GM18858 (cell line): ENCODE results near the gene CCNDBP1.
"Not testable (repeated sequence)": the region's sequence is repeated elsewhere in the genome, so short reads cannot be mapped to it uniquely, and the experiment has no call there.

Experiments
- ATAC-seq: cut with Tn5 transposase; IDR thresholded peaks from one replicate; pipeline ENCODE4 v1.9.1; 2021; ENCODE audit not compliant: unreplicated experiment

Gene CCNDBP1

GRCh38 chr15:43190178-43190577 lies 5.0 kb downstream of the CCNDBP1 start:
- ATAC-seq: no peak

DNA sequence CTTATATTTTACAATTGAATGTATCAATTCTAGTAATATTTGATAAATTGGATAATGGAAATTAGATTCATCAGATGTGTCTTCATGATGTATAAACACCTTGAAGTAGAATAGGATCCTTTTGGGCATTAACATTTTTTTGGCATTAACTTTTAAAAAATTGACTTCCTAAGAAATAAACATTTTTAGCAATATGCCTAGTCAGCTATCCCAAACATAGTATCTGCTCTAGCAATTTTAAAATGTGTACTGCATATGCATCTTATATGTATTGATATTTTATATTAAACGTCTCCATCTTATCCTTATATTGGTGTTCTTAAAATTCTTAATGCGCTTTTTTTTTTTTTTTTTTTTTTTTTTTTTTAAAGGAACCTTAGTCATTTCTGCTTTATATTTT lies 8.5 kb downstream of the CCNDBP1 start:
- ATAC-seq: no peak

GRCh38 chr15:43194795-43195194 lies 9.6 kb downstream of the CCNDBP1 start:
- no peak for ATAC-seq

DNA sequence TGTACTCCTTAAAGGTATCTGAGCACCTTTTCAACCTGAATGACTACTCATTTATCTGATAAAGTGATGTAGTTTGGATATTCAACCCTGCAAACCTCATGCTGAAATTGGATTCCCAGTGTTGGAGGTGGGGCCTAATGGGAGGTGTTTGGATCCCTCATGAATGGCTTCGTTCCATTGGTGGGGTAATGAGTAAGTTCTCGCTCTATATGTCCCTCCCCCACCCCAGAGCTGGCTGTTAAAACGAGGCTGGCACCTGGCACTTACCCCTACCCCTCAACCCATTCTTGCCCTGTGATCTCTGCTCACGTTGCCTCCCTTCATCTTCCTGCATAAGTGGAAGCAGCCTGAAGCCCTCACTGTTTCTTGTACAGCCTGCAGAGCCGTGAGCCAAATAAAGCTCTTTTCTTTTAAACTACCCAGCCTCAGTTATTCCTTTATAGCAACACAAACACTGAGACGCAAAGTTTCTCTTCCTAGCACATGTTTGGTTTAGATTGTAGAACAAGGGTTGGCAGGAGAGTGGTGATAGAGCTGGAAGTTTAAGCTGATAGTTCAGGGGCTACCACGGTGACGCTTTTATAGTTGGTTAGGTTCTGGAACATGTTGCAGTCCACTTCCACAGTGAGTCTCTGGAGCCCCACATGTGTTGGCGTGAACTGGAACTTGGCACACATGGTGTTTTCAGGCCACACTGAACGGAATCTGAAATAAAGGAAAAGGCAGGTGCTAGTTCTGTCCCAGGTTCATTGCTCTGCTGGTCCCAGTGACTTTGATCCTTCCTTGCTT lies 11.8 kb downstream of the CCNDBP1 start:
- ATAC-seq: no peak

DNA sequence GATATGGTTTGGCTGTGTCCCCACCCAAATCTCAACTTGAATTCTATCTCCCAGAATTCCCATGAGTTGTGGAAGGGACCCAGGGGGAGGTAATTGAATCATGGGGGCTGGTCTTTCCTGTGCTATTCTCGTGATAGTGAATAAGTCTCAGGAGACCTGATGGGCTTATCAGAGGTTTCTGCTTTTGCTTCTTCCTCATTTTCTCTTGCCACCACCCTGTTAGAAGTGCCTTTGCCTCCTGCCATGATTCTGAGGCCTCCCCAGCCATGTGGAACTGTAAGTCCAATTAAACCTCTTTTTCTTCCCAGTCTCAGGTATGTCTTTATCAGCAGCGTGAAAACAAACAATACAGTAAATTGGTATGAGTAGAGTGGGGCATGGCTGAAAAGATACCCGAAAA lies 12.6 kb downstream of the CCNDBP1 start:
- not testable (repeated sequence) for ATAC-seq

DNA sequence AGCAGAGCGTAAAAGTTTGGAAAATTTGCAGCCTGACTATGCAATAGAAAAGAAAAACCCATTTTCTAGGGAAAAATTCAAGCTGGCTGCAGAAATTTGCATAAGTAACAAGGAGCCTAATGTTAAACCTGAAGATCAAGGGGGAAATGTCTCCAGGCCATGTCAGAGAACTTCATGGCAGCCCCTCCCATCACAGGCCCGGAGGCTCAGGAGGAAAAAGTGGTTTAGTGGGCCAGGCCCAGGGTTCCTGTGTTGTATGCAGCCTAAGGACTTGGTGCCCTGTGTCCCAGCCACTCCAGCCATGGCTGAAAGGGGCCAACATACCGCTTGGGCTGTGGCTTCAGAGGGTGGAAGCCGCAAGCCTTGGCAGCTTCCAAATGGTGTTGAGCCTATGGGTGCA lies 13.4 kb downstream of the CCNDBP1 start:
- ATAC-seq: not testable (repeated sequence)

DNA sequence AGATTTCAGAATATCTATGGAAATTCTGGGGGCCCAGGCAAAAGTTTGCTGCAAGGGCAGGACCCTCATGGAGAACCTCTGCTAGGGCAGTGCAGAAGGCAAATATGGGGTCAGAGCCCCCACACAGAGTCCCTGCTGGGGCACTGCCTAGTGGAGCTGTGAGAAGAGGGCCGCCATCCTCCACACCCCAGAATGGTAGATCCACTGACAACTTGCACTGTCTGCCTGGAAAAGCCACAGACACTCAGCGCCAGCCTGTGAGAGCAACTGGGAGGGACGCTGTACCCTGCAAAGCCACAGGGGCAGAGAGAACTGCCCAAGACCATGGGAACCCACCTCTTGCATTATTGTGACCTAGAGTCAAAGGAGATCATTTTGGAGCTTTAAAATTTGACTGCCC lies 13.8 kb downstream of the CCNDBP1 start:
- no peak for ATAC-seq

DNA sequence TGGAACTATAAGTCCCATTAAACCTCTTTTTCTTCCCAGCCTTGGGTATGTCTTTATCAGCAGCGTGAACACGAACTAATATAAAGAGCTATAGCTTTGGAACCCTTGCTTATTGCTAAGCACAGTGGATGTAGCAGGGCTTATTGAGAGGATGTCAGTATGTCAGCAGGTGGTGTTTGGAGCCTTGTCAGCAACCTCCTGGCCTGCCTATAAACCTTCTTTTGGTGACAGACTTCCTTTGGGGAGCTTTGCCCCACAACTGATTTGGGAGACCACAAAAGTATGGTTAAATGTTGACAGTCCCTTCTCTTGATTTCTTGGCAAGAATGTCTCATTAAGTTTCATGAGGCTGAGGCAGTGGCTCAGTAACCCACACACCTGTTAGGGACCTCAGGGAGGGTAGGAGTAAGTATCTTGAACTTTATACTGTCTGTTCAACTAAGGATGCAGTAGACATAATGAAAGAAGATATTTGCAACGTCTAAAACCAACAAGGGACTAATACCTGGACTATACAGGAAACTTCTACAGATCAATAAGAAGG lies 14.8 kb downstream of the CCNDBP1 start:
- no peak for ATAC-seq

DNA sequence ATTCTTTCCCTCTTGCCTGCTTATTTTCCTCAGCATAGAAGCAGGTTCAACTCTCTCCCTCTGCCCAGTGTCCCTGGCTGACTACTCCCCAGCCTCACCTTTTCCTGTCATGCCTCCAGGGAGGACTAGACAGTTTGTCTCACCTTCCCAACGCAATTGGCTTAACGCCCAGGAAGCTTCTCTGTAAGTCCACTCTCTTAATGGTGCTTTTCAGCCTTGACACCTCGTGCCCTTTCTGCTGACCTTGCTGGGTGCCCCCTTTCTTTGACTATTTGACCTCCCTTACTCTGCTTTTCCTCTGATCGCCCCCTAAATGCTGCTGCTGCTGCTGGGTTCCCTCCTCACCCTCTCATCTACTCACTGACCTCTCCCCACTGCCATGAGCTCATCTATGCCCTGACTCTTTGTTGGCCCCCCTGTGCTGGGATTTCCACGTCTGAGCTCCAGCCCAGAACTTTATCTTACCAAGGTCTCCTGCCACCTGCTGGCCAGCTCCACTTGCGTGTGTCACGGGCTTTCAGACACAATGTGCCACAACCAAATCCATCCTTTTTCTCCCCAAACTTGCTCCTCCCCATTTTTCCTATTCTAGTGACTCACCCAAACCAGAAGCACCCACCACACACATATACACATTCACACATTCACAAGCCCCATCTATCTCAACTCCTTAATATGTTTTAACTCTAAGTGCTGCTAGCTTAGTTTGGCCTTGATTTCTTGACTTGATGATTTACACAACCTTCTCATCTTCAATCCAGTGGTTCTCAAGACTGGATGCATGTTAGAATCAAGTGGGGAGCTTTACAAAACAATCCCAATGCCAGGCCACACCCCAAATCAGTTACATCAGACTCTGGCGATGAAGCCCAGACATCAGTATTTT lies 19.1 kb downstream of the CCNDBP1 start:
- no peak for ATAC-seq

- no peak for ATAC-seq
Measured at GRCh38 chr15:43206054-43206453, 20.9 kb downstream of the CCNDBP1 start.

- no peak for ATAC-seq
Measured at GRCh38 chr15:43207024-43207423, 21.8 kb downstream of the CCNDBP1 start.

DNA sequence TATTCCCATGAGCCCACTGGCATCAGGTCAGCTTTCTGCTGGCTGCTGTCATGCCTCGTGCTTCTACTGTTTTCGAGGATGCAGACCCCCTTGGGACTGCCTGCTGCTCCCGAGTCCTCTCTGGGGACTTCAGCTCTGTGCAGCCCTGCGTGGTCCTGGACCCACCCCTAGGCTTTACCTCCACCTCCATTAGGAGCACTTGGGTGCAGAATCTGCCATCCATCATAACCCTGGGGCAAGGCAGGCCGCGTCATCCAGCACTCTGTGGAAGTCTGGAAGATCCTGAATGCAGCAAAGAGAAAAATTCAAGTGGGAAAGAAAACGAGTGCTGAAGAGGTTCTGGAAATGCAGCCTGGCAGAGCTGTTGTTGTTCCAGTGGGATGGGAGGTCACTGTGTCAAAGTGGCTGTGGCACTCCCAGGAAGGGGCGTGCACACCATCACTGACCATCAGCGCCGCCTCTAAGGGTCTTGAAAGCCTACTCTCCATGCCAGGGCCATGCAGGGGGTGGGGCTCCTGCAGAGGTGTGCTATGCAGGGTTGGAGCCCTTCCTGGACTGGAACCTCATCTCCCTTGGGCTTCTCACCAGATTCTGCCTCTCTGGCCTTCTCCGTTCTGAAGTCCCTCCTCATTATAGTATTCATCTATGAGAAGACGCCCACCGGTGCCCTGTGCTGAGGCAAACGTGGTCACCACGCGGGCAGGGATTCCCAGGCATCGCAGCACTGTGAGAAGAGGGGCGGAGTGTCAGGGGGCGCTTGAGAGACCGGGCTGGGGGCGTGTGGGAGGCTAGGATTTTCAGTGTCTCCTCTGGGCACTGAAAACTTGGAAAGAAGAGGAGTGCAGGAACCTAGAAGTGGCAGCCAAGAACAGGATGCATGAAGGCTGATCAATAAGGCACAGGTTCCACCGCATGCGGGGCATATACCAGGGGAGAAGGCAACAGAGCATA lies 23.1 kb downstream of the CCNDBP1 start:
- no peak for ATAC-seq

DNA sequence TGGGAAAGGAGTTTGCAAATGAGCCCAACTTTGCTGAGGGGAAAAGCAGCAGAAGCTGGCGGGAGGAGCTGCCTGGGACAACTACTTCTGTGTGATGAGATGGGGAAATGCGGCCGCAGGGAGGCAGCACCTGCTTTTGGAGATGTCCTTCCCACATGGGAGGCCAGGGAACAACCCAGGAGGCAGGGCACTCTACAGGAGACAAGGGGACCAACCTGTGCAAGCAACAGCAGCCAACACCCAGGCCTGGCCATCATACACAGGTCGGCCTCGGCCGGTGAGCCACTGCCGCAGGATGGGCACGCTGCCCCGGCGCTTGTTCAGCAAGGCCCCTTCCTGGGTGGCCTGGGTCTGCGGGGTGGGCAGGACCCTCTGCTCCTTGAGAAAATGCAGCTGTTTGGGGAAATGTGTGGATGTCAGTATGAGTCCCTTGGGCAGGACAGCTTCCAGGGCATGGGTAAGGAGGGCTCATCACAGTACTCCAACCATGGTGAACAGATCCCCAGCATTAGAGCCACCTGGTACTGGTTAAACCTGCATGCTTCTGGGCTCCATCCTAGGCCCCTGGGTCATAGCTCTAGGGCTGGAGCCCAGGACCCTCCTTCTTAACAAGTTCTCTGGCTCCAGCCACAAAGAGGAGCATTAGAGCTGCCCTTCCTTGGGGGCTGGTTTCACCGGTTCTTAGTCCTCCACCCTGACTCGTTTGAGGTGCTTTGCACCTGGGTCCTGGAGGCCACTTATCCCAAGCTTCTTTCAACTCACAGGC lies 24.0 kb downstream of the CCNDBP1 start:
- ATAC-seq: no peak

- no peak for ATAC-seq
Measured at GRCh38 chr15:43210172-43210745, 25.1 kb downstream of the CCNDBP1 start.

GRCh38 chr15:43210807-43211206 lies 25.6 kb downstream of the CCNDBP1 start:
- no peak for ATAC-seq

GRCh38 chr15:43211224-43211735 lies 26.1 kb downstream of the CCNDBP1 start:
- no peak for ATAC-seq

GRCh38 chr15:43212299-43212698 lies 27.1 kb downstream of the CCNDBP1 start:
- no peak for ATAC-seq

- no peak for ATAC-seq
Measured at GRCh38 chr15:43212951-43213350, 27.7 kb downstream of the CCNDBP1 start.

- ATAC-seq: no peak
Measured at GRCh38 chr15:43213466-43213865, 28.3 kb downstream of the CCNDBP1 start.
